ENCODE data around the gene AIFM1. TPM values are rescaled to one million over a fixed set of nuclear protein-coding genes. Genes with fewer than 3 reads are reported as not detected.

Gene AIFM1
- total and polyA plus RNA-seq, 2 donors (not counting 3 experiments of a cell fraction or from before 2014, with no cell fraction given): 23.7 to 29.7 TPM

DNA sequence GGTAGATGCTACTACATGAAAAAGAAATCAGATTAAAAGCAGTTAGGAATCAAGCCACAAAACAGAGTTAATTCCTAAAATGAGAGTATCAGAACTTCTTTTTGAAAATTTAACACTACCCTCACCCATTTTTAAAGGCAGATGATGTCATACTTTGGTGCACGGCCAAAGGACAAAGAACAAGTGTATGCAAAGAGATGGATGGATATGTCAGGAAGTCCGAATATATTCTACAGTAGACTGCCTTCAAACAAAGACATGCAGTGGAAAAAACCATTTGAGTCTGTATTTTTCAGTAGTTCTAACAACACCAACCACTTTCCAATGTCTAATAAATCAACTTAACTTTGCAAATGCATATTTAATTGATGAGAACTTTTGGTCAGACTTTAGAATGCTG, 2.2 kb downstream of the AIFM1 start:
- H3K9ac ChIP-seq (replicated peaks; ENCODE audit: extremely low read depth, insufficient read depth, low read length): no peak overlapping the region
- no peaks in the 10 kb centered on the region for H3K9me3 ChIP-seq (replicated peaks; ENCODE audit: control insufficient read depth, insufficient read depth, low read length)
- no peaks in the 10 kb centered on the region for H3K27me3 ChIP-seq (ENCODE audit: control insufficient read depth in 2 of 2, insufficient read depth in 2 of 2, low read length in 2 of 2)
- POLR2A ChIA-PET: no interaction called here
- no peaks in the 10 kb centered on the region for H3K36me3 ChIP-seq (ENCODE audit: control insufficient read depth in 2 of 2, extremely low read depth in 1 of 2, insufficient read depth in 2 of 2, low read length in 2 of 2)
- H3K27ac ChIP-seq (ENCODE audit: insufficient read depth, low read depth, low read length): no peak overlapping the region
- no peak overlapping the region for H2AFZ ChIP-seq (ENCODE audit: low read depth, low read length)
- dilution Hi-C loops (cut with MboI; ENCODE audit: extremely low pct_ligation_motif_present, low sequenced_read_pairs) (no loop called here), intact Hi-C loops (cut with micrococcal nuclease) (no loop called here)
- H3K4me2 ChIP-seq (ENCODE audit: insufficient read depth, low read length): no peak overlapping the region
- H3K79me2 ChIP-seq (ENCODE audit: control insufficient read depth, insufficient read depth, low read length): peaks cover 5% of the 10 kb centered on the region
- no peaks in the 10 kb centered on the region for H4K20me1 ChIP-seq (replicated peaks; ENCODE audit: control insufficient read depth, extremely low read depth, insufficient read depth, low read length)
- FAIRE-seq: no peak
- no TSS peak for BruUV-seq (replicated peaks)
- TF ChIP-seq EZH2 (IDR thresholded peaks at IDR 0.05; ENCODE audit: borderline replicate concordance, low read depth, low read length, severe bottlenecking): no peak
- TF ChIP-seq, protein P1, sequence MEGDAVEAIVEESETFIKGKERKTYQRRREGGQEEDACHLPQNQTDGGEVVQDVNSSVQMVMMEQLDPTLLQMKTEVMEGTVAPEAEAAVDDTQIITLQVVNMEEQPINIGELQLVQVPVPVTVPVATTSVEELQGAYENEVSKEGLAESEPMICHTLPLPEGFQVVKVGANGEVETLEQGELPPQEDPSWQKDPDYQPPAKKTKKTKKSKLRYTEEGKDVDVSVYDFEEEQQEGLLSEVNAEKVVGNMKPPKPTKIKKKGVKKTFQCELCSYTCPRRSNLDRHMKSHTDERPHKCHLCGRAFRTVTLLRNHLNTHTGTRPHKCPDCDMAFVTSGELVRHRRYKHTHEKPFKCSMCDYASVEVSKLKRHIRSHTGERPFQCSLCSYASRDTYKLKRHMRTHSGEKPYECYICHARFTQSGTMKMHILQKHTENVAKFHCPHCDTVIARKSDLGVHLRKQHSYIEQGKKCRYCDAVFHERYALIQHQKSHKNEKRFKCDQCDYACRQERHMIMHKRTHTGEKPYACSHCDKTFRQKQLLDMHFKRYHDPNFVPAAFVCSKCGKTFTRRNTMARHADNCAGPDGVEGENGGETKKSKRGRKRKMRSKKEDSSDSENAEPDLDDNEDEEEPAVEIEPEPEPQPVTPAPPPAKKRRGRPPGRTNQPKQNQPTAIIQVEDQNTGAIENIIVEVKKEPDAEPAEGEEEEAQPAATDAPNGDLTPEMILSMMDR (IDR thresholded peaks at IDR 0.05; ENCODE audit: extremely low read depth in 1 of 2, insufficient read depth in 1 of 2, low read depth in 1 of 2, low read length in 2 of 2): no peak
- TF ChIP-seq GATA2 (IDR thresholded peaks at IDR 0.05; ENCODE audit: insufficient read depth, insufficient read length, low read depth, low read length): no peak
- no peaks in the 10 kb centered on the region for H3K9me1 ChIP-seq (replicated peaks; ENCODE audit: control insufficient read depth, extremely low read depth, insufficient read depth, low read length)
- CTCF ChIA-PET: no interaction called here
- DNase-seq (ENCODE audit: low read depth, low spot score): no peak
- H3K4me3 ChIP-seq (replicated peaks in 1 of 3; ENCODE audit: insufficient read depth in 1 of 3, low read depth in 1 of 3, low read length in 3 of 3): no peak overlapping the region
- peaks cover 15% of the 10 kb centered on the region for H3K4me1 ChIP-seq (ENCODE audit: control insufficient read depth, extremely low read depth, insufficient read depth, low read length)

GRCh38 chrX:130162094-130162735, 3.4 kb downstream of the AIFM1 start:
- no TSS peak for BruUV-seq (replicated peaks)
- Histone ChIP-seq H3K27me3 (ENCODE audit: control insufficient read depth in 2 of 2, insufficient read depth in 2 of 2, low read length in 2 of 2) (no peaks in the 10 kb centered on the region), H3K9me1 (replicated peaks; ENCODE audit: control insufficient read depth, extremely low read depth, insufficient read depth, low read length) (no peaks in the 10 kb centered on the region), H3K4me1 (ENCODE audit: control insufficient read depth, extremely low read depth, insufficient read depth, low read length) (peaks cover 14% of the 10 kb centered on the region), H3K4me2 (ENCODE audit: insufficient read depth, low read length) (no peak overlapping the region), H4K20me1 (replicated peaks; ENCODE audit: control insufficient read depth, extremely low read depth, insufficient read depth, low read length) (no peaks in the 10 kb centered on the region), H3K27ac (ENCODE audit: insufficient read depth, low read depth, low read length) (no peak overlapping the region), H3K9ac (replicated peaks; ENCODE audit: extremely low read depth, insufficient read depth, low read length) (no peak overlapping the region), H3K4me3 (replicated peaks in 1 of 3; ENCODE audit: insufficient read depth in 1 of 3, low read depth in 1 of 3, low read length in 3 of 3) (no peak overlapping the region), H2AFZ (ENCODE audit: low read depth, low read length) (no peak overlapping the region), H3K36me3 (ENCODE audit: control insufficient read depth in 2 of 2, extremely low read depth in 1 of 2, insufficient read depth in 2 of 2, low read length in 2 of 2) (no peaks in the 10 kb centered on the region), H3K9me3 (replicated peaks; ENCODE audit: control insufficient read depth, insufficient read depth, low read length) (no peaks in the 10 kb centered on the region), H3K79me2 (ENCODE audit: control insufficient read depth, insufficient read depth, low read length) (peaks cover 5% of the 10 kb centered on the region)
- ChIA-PET POLR2A (no interaction called here), CTCF (interaction anchor here (1.0 kb wide), 1 partner anchor 14 kb away, joined by 3 read pairs; no protein-coding TSS in a partner anchor)
- dilution Hi-C loops (cut with MboI; ENCODE audit: extremely low pct_ligation_motif_present, low sequenced_read_pairs) (no loop called here), intact Hi-C loops (cut with micrococcal nuclease) (no loop called here)
- DNase-seq (ENCODE audit: low read depth, low spot score) (no peak), FAIRE-seq (no peak)
- TF ChIP-seq POLR2AphosphoS5 (IDR thresholded peaks at IDR 0.05; ENCODE audit: insufficient read depth, low read depth, low read length): no peak
- no peak for TF ChIP-seq GATA2 (IDR thresholded peaks at IDR 0.05; ENCODE audit: insufficient read depth, insufficient read length, low read depth, low read length)
- no peak for TF ChIP-seq FOS (IDR thresholded peaks at IDR 0.05; ENCODE audit: borderline replicate concordance, insufficient read depth, low read length)
- TF ChIP-seq EZH2 (IDR thresholded peaks at IDR 0.05; ENCODE audit: borderline replicate concordance, low read depth, low read length, severe bottlenecking): no peak
- TF ChIP-seq, protein P1 (IDR thresholded peaks at IDR 0.05; ENCODE audit: extremely low read depth in 1 of 2, insufficient read depth in 1 of 2, low read depth in 1 of 2, low read length in 2 of 2): no peak
- TF ChIP-seq POLR2A (IDR thresholded peaks at IDR 0.05; ENCODE audit: low read depth, low read length): no peak
- TF ChIP-seq, protein P2, sequence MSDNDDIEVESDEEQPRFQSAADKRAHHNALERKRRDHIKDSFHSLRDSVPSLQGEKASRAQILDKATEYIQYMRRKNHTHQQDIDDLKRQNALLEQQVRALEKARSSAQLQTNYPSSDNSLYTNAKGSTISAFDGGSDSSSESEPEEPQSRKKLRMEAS (IDR thresholded peaks at IDR 0.05; ENCODE audit: insufficient read depth, insufficient read length): no peak
- TF ChIP-seq MYC (IDR thresholded peaks at IDR 0.05; ENCODE audit: low read depth, low read length): no peak
- TF ChIP-seq JUN (IDR thresholded peaks at IDR 0.05; ENCODE audit: borderline replicate concordance, insufficient read depth, insufficient read length, low read depth): no peak

Measured in endothelial cell of umbilical vein (primary cell).